Smooth muscle cell of the pulmonary artery (primary cell): ENCODE results near the gene OR10J4. TPM values are rescaled to one million over a fixed set of nuclear protein-coding genes. Genes with fewer than 3 reads are reported as not detected.

Experiments used
- total RNA-seq: library from RNA; depleted of rRNA; stranded (reverse); fragments of >200 nt; gene quantifications from 2 replicates; pipeline ENCODE4 v1.2.3, GENCODE V29; 2014

Gene OR10J4
- not detected in 2 replicates for total RNA-seq

DNA sequence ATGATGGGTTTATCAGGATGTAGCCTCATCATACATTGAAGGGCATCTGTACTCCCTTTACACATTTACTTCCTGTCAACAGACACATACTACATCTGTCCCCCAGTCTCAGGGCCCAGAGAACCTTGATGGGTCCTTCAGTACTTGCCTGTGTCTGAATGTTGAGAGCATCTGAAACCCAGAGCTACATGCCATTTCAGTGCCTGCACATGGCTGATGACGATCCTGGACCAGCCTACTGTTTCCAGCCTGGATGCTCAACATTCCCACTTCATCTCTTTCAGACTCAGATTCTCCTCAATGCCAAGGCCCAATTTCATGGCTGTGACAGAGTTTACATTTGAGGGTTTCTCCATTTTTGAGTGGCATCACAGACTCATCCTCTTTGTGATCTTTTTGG lies at the start of gene OR10J4:
Gene OR10J4 (plus strand): TSS at position 301 of the 400 bp plus-strand sequence.

DNA sequence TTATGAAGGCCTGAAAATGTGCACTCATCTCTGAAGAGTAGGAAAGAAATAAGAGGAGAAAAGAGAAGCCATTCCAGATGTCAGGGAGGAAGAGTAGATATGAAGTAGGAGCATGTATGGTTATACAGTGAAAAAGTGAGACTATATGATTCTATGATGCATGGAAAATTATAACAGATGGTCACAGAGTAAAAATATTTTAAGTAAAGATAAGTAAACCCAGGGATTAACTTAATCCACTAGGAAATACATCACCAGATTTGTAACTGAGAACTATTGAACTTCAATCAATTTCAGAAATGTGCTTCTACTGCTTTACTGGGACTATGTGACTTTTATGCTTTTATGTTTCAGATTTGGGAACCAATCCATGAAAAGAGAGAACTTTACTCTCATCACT lies 7.4 kb downstream of the OR10J4 start, which contains the start of gene OR10J1:
Gene OR10J1 (plus strand): TSS at position 301 of the 400 bp plus-strand sequence. CDS start 70 bp downstream, at position 371.

Other genes starting within 250 kb of the OR10J4 start
- gene ACKR1, start 227.3 kb upstream of the OR10J4 start, total RNA-seq = not detected in 2 replicates
- not detected in 2 replicates for gene FCER1A, start 129.9 kb upstream of the OR10J4 start, total RNA-seq
- gene OR10J1, start 7.5 kb downstream of the OR10J4 start, total RNA-seq = not detected in 2 replicates
- not detected in 2 replicates for gene OR10J5, start 103.8 kb downstream of the OR10J4 start, total RNA-seq
- not detected in 2 replicates for gene APCS, start 155.6 kb downstream of the OR10J4 start, total RNA-seq